GM21619 (cell line): ENCODE data around the gene MAP3K10.

Experiments used
- ATAC-seq: cut with Tn5 transposase; IDR thresholded peaks from one replicate; pipeline ENCODE4 v1.9.1; 2021; ENCODE audit not compliant: unreplicated experiment

Gene MAP3K10

GRCh38 chr19:40232949-40233810, 42.0 kb downstream of the MAP3K10 start:
- no peak for ATAC-seq

- no peak for ATAC-seq
These were observed 42.7 kb downstream of the MAP3K10 start for GRCh38 chr19:40233811-40234389.

- no peak for ATAC-seq
These were observed 43.4 kb downstream of the MAP3K10 start for GRCh38 chr19:40234429-40235237.

- no peak for ATAC-seq
These were observed 44.2 kb downstream of the MAP3K10 start for GRCh38 chr19:40235238-40236025.

GRCh38 chr19:40236026-40236355, 44.8 kb downstream of the MAP3K10 start:
- ATAC-seq = no peak

GRCh38 chr19:40236366-40236765, 45.1 kb downstream of the MAP3K10 start:
- no peak for ATAC-seq

GRCh38 chr19:40237791-40238190, 46.6 kb downstream of the MAP3K10 start:
- no peak for ATAC-seq

GRCh38 chr19:40238775-40239174, 47.5 kb downstream of the MAP3K10 start:
- no peak for ATAC-seq

- no peak for ATAC-seq
These were observed 48.4 kb downstream of the MAP3K10 start for GRCh38 chr19:40239415-40240226.

GRCh38 chr19:40240332-40240731, 49.1 kb downstream of the MAP3K10 start:
- no peak for ATAC-seq

GRCh38 chr19:40241125-40241808, 50.0 kb downstream of the MAP3K10 start:
- no peak for ATAC-seq

GRCh38 chr19:40241809-40242384, 50.7 kb downstream of the MAP3K10 start:
- no peak for ATAC-seq

GRCh38 chr19:40242480-40242879, 51.3 kb downstream of the MAP3K10 start:
- no peak for ATAC-seq

GRCh38 chr19:40243181-40243580, 52.0 kb downstream of the MAP3K10 start:
- ATAC-seq = no peak

GRCh38 chr19:40244579-40245317, 53.5 kb downstream of the MAP3K10 start:
- ATAC-seq = no peak

- no peak for ATAC-seq
These were observed 54.4 kb downstream of the MAP3K10 start for GRCh38 chr19:40245506-40246128.

- ATAC-seq = no peak
These were observed 55.3 kb downstream of the MAP3K10 start for GRCh38 chr19:40246292-40247073.
